ENCODE measurements around the gene FGB. TPM values are rescaled to one million over a fixed set of nuclear protein-coding genes. Genes with fewer than 3 reads are reported as not detected.

Gene FGB
- total and polyA plus RNA-seq, 2 donors (not counting 1 experiment from before 2014, with no cell fraction given) = not detected

GRCh38 chr4:154534296-154534695 lies 28.5 kb upstream of the FGB start:
- no peaks in the 10 kb centered on the region for H3K4me1 Mint-ChIP-seq
- intact Hi-C loops (cut with micrococcal nuclease) = no loop called here
- TF ChIP-seq CTCF (IDR thresholded peaks at IDR 0.05) = no peak
- no peak for TF ChIP-seq EZH2 (IDR thresholded peaks at IDR 0.05; ENCODE audit: borderline replicate concordance, insufficient read depth, low read depth, low read length, poor library complexity, severe bottlenecking)

GRCh38 chr4:154542271-154542879 lies 20.4 kb upstream of the FGB start:
- DNase-seq = no peak
- Mint-ChIP-seq H3K9me3 (ENCODE audit: insufficient read depth) (no peaks in the 10 kb centered on the region), H3K4me3 (no peak overlapping the region), H3K27ac (no peak overlapping the region), H3K4me1 (no peaks in the 10 kb centered on the region), H3K27me3 (no peaks in the 10 kb centered on the region)
- 82% methylated on average over 2 of the region's 4 CpGs for WGBS (ENCODE audit: insufficient coverage)
- ChIA-PET CTCF (interaction anchor here (1.0 to 2.3 kb wide), 3 partner anchors 8 to 81 kb away, joined by 3 to 6 read pairs (median 3); partner anchors contain the start of gene PLRG1), POLR2A (no interaction called here)
- Histone ChIP-seq H3K27me3 (replicated peaks in 1 of 4; ENCODE audit: control extremely low read depth in 1 of 4, control insufficient read depth in 3 of 4, insufficient read depth in 4 of 4, low read length in 3 of 4) (no peaks in the 10 kb centered on the region), H3K36me3 (replicated peaks in 1 of 2; ENCODE audit: control extremely low read depth in 1 of 2, control insufficient read depth in 1 of 2, extremely low read depth in 1 of 2, insufficient read depth in 2 of 2, low read length in 1 of 2) (peaks cover 32 to 86% of the 10 kb centered on the region in 2 experiments), H3K4me3 (ENCODE audit: control extremely low read depth in 1 of 5, extremely low read depth in 1 of 5, insufficient read depth in 1 of 5, low read depth in 2 of 5, low read length in 4 of 5) (no peak overlapping the region), H3K9ac (ENCODE audit: low read length) (no peak overlapping the region), H4K20me1 (ENCODE audit: control insufficient read depth, insufficient read depth, low read length, poor library complexity, severe bottlenecking) (no peaks in the 10 kb centered on the region), H3K4me2 (replicated peaks; ENCODE audit: low read depth, low read length, poor library complexity, severe bottlenecking) (no peak overlapping the region), H3K27ac (ENCODE audit: low read length in 2 of 2) (no peak overlapping the region), H2AFZ (ENCODE audit: insufficient read depth, low read depth, low read length, poor library complexity, severe bottlenecking) (no peak overlapping the region), H3K9me3 (ENCODE audit: control extremely low read depth in 1 of 3, control insufficient read depth in 2 of 3, insufficient read depth in 1 of 3, low read length in 2 of 3) (no peaks in the 10 kb centered on the region), H3K4me1 (ENCODE audit: control insufficient read depth in 2 of 2, insufficient read depth in 2 of 2, low read length in 2 of 2) (no peaks in the 10 kb centered on the region), H3K79me2 (ENCODE audit: control insufficient read depth, insufficient read depth, low read length) (no peaks in the 10 kb centered on the region)
- intact Hi-C loops (cut with micrococcal nuclease) = no loop called here
- TF ChIP-seq EZH2 (IDR thresholded peaks at IDR 0.05; ENCODE audit: borderline replicate concordance, insufficient read depth, low read depth, low read length, poor library complexity, severe bottlenecking) (no peak), CTCF (IDR thresholded peaks at IDR 0.05) (no peak)
- ATAC-seq (ENCODE audit: low read depth) = no peak

More at GRCh38 chr4:154534296-154534695, 28.5 kb upstream of the FGB start:
- Histone ChIP-seq H4K20me1 (ENCODE audit: control insufficient read depth, insufficient read depth, low read length, poor library complexity, severe bottlenecking) (no peaks in the 10 kb centered on the region), H3K9me3 (ENCODE audit: control extremely low read depth in 1 of 3, control insufficient read depth in 2 of 3, insufficient read depth in 1 of 3, low read length in 2 of 3) (no peaks in the 10 kb centered on the region), H3K4me2 (replicated peaks; ENCODE audit: low read depth, low read length, poor library complexity, severe bottlenecking) (no peak overlapping the region), H3K4me1 (ENCODE audit: control insufficient read depth in 2 of 2, insufficient read depth in 2 of 2, low read length in 2 of 2) (no peaks in the 10 kb centered on the region), H3K27me3 (replicated peaks in 1 of 4; ENCODE audit: control extremely low read depth in 1 of 4, control insufficient read depth in 3 of 4, insufficient read depth in 4 of 4, low read length in 3 of 4) (no peaks in the 10 kb centered on the region), H3K79me2 (ENCODE audit: control insufficient read depth, insufficient read depth, low read length) (no peaks in the 10 kb centered on the region), H3K27ac (ENCODE audit: low read length in 2 of 2) (no peak overlapping the region), H3K9ac (ENCODE audit: low read length) (no peak overlapping the region), H3K36me3 (replicated peaks in 1 of 2; ENCODE audit: control extremely low read depth in 1 of 2, control insufficient read depth in 1 of 2, extremely low read depth in 1 of 2, insufficient read depth in 2 of 2, low read length in 1 of 2) (peaks cover 6 to 22% of the 10 kb centered on the region in 2 experiments), H2AFZ (ENCODE audit: insufficient read depth, low read depth, low read length, poor library complexity, severe bottlenecking) (no peak overlapping the region), H3K4me3 (ENCODE audit: control extremely low read depth in 1 of 5, extremely low read depth in 1 of 5, insufficient read depth in 1 of 5, low read depth in 2 of 5, low read length in 4 of 5) (no peak overlapping the region)
- WGBS (ENCODE audit: insufficient coverage) = no CpG with 5 or more reads among the region's 1 CpG
- Mint-ChIP-seq H3K27ac (no peak overlapping the region), H3K27me3 (no peaks in the 10 kb centered on the region), H3K9me3 (ENCODE audit: insufficient read depth) (no peaks in the 10 kb centered on the region), H3K4me3 (no peak overlapping the region)
- no peak for DNase-seq
- CTCF ChIA-PET = interaction anchor here (1.0 to 2.3 kb wide), 2 partner anchors 16 to 25 kb away, joined by 3 to 6 read pairs; partner anchors contain the start of gene PLRG1
- POLR2A ChIA-PET = no interaction called here
- ATAC-seq (ENCODE audit: low read depth) = no peak
